Natural killer cell (primary cell): Measurements from ENCODE around the gene LHPP. TPM values are rescaled to one million over a fixed set of nuclear protein-coding genes. Genes with fewer than 3 reads are reported as not detected.
A peak's percentile ranks its signal among the peaks of the same experiment; 100 is the strongest.

Experiments used
- ATAC-seq, 3 donors: fragments of 150-1000 bp in 2 of 3; fragments of 200-7000 bp in 1 of 3; cut with Tn5 transposase; 1 replicate in 1 of 3; 2 replicates in 2 of 3; pipeline ENCODE4 v1.10.0; 2021; ENCODE audit warnings: mild to moderate bottlenecking in 2 of 3, moderate library complexity in 2 of 3
- DNase-seq, 2 donors: peaks; one replicate each; pipeline versions ENCODE4 v3.0.0 to v3.0.0-alpha.2; 2013 to 2021; ENCODE audit warnings: mixed read lengths in 1 of 2
- H3K27ac ChIP-seq: one replicate; pipeline ENCODE4 v1.5.1; 2013; ENCODE audit warnings: mild to moderate bottlenecking, low read length
- H3K27me3 ChIP-seq: one replicate; pipeline ENCODE4 v1.6.1; 2013; ENCODE audit warnings: low read length; ENCODE audit not compliant: control insufficient read depth, insufficient read depth
- H3K36me3 ChIP-seq: one replicate; pipeline ENCODE4 v1.6.1; 2013; ENCODE audit warnings: low read length; ENCODE audit not compliant: control insufficient read depth, insufficient read depth
- H3K4me1 ChIP-seq: one replicate; pipeline ENCODE4 v1.6.1; 2013; ENCODE audit warnings: low read length; ENCODE audit not compliant: control insufficient read depth, insufficient read depth
- H3K4me3 ChIP-seq: one replicate; pipeline ENCODE4 v1.5.1; 2013; ENCODE audit warnings: low read length
- H3K9me3 ChIP-seq: one replicate; pipeline ENCODE4 v1.6.1; 2013; ENCODE audit warnings: low read length; ENCODE audit not compliant: control insufficient read depth, insufficient read depth
- H3K27ac Mint-ChIP-seq, 2 donors: one replicate each; pipeline ENCODE4 v1.8.0; 2022; ENCODE audit warnings: mild to moderate bottlenecking in 2 of 2, mixed read lengths in 2 of 2, moderate library complexity in 1 of 2
- H3K27me3 Mint-ChIP-seq, 2 donors: one replicate each; pipeline ENCODE4 v1.8.0; 2022; ENCODE audit warnings: low read depth in 2 of 2, mixed read lengths in 2 of 2
- H3K36me3 Mint-ChIP-seq: one replicate; pipeline ENCODE4 v1.8.0; 2022; ENCODE audit warnings: mixed read lengths
- H3K4me1 Mint-ChIP-seq, 2 donors: one replicate each; pipeline ENCODE4 v1.8.0; 2022; ENCODE audit warnings: mixed read lengths in 2 of 2
- H3K4me3 Mint-ChIP-seq: one replicate; pipeline ENCODE4 v1.8.0; 2022; ENCODE audit warnings: mild to moderate bottlenecking, moderate library complexity, mixed read lengths
- H3K9me3 Mint-ChIP-seq, 2 donors: one replicate each; pipeline ENCODE4 v1.8.0; 2022; ENCODE audit warnings: mixed read lengths in 2 of 2
- CTCF ChIP-seq: fragments of 200-600 bp; IDR thresholded peaks from one replicate; pipeline ENCODE4 v1.8.0; 2022; ENCODE audit warnings: antibody characterized with exemption
- WGBS: methylation state at CpG from one replicate; pipeline ENCODE4 v1.1.7; 2013; ENCODE audit warnings: missing lambda C conversion rate; ENCODE audit not compliant: insufficient coverage; 5-methylcytosine and 5-hydroxymethylcytosine counted together
- intact Hi-C: fragments of 100-400 bp; cut with micrococcal nuclease; formaldehyde crosslinking; loops from one replicate; pipeline ENCODE4 v1.14.2; 2022
- total RNA-seq, 4 donors: library from RNA; stranded (reverse); fragments of 120-200 nt in 1 of 4; gene quantifications; one replicate each; pipeline versions ENCODE4 v1.2.3 to v1.2.4, GENCODE V29; 2013 to 2022

LHPP gene
- 10 to 100 TPM; 12.3 to 19.3 (median 14.8) TPM for total RNA-seq
- 15.8 TPM for total RNA-seq (2013)

- Mint-ChIP-seq H3K27ac (peak within 1 kb of the TSS; percentile 77 to 90), H3K4me1 (peaks cover 5 to 18% of the 10 kb centered on the region in 2 donors), H3K27me3 (peaks cover 7 to 10% of the 10 kb centered on the region in 2 donors), H3K4me3 (peak within 1 kb of the TSS; percentile 97), H3K9me3 (no peaks in the 10 kb centered on the region), H3K36me3 (no peaks in the 10 kb centered on the region)
- Histone ChIP-seq H3K27ac (peak within 1 kb of the TSS; percentile 85), H3K27me3 (no peaks in the 10 kb centered on the region), H3K4me1 (peaks cover 17% of the 10 kb centered on the region), H3K9me3 (no peaks in the 10 kb centered on the region), H3K36me3 (no peaks in the 10 kb centered on the region), H3K4me3 (peak within 1 kb of the TSS; percentile 55)
- DNase-seq (peak; percentile 87 to 91), ATAC-seq (peak; percentile 95 to 97 (median 97))
- peak; percentile 38 for TF ChIP-seq CTCF
- under 1% methylated on average over 81 of the region's 81 CpGs for WGBS
- intact Hi-C loops = loop anchor here (5.0 kb wide), 1 partner anchor 44 kb away; the partner anchor contains the start of gene OAT
Measured at GRCh38 chr10:124461642-124462347, at the start of gene LHPP. TSS of gene LHPP (plus strand) at chr10:124461823. CDS start at chr10:124461863, 40 bp downstream.

- ATAC-seq = no peak
- Mint-ChIP-seq H3K36me3 (no peaks in the 10 kb centered on the region), H3K4me3 (no peak overlapping the region), H3K4me1 (peaks cover 0 to 5% of the 10 kb centered on the region in 2 donors), H3K27ac (no peak overlapping the region), H3K9me3 (no peaks in the 10 kb centered on the region), H3K27me3 (no peaks in the 10 kb centered on the region)
- Histone ChIP-seq H3K4me3 (no peak overlapping the region), H3K4me1 (peaks cover 8% of the 10 kb centered on the region), H3K27me3 (no peaks in the 10 kb centered on the region), H3K27ac (no peak overlapping the region), H3K36me3 (no peaks in the 10 kb centered on the region), H3K9me3 (no peaks in the 10 kb centered on the region)
- no peak for TF ChIP-seq CTCF
- no peak for DNase-seq
- WGBS = 96% methylated on average over 4 of the region's 4 CpGs
- intact Hi-C loops = no loop called here
Measured at GRCh38 chr10:124414076-124414475, 47.5 kb upstream of the LHPP start.

- WGBS = 97% methylated on average over 2 of the region's 2 CpGs
Measured at GRCh38 chr10:124415210-124415609, 46.4 kb upstream of the LHPP start.

More at GRCh38 chr10:124415210-124415609, 46.4 kb upstream of the LHPP start:
- Mint-ChIP-seq H3K9me3 (no peaks in the 10 kb centered on the region), H3K27me3 (peaks cover 0 to 2% of the 10 kb centered on the region in 2 donors), H3K27ac (no peak overlapping the region), H3K4me3 (no peak overlapping the region), H3K4me1 (peaks cover 0 to 5% of the 10 kb centered on the region in 2 donors), H3K36me3 (no peaks in the 10 kb centered on the region)
- Histone ChIP-seq H3K9me3 (no peaks in the 10 kb centered on the region), H3K27me3 (no peaks in the 10 kb centered on the region), H3K27ac (no peak overlapping the region), H3K36me3 (no peaks in the 10 kb centered on the region), H3K4me1 (peaks cover 14% of the 10 kb centered on the region), H3K4me3 (no peak overlapping the region)
- DNase-seq (no peak), ATAC-seq (no peak)
- TF ChIP-seq CTCF = no peak
- intact Hi-C loops = loop anchor here (5.0 kb wide), 1 partner anchor 47 kb away; the partner anchor contains the start of gene LHPP
